ENCODE results near the gene DUSP15.

- TF ChIP-seq CTCF (conservative IDR thresholded peaks at IDR 0.05; ENCODE audit: low read length) (no peak), EZH2phosphoT487 (IDR thresholded peaks at IDR 0.05; ENCODE audit: borderline replicate concordance) (no peak)
Measured at GRCh38 chr20:31813611-31814010, 56.7 kb downstream of the DUSP15 start.

All from Loucy (cell line).